ENCODE measurements around the gene CRX. TPM values are rescaled to one million over a fixed set of nuclear protein-coding genes. Genes with fewer than 3 reads are reported as not detected.
"Not testable (repeated sequence)": the region's sequence is repeated elsewhere in the genome, so short reads cannot be mapped to it uniquely, and the experiment has no call there.

CRX gene
- total RNA-seq, 1 donor from 2014 or later, result not detected

DNA sequence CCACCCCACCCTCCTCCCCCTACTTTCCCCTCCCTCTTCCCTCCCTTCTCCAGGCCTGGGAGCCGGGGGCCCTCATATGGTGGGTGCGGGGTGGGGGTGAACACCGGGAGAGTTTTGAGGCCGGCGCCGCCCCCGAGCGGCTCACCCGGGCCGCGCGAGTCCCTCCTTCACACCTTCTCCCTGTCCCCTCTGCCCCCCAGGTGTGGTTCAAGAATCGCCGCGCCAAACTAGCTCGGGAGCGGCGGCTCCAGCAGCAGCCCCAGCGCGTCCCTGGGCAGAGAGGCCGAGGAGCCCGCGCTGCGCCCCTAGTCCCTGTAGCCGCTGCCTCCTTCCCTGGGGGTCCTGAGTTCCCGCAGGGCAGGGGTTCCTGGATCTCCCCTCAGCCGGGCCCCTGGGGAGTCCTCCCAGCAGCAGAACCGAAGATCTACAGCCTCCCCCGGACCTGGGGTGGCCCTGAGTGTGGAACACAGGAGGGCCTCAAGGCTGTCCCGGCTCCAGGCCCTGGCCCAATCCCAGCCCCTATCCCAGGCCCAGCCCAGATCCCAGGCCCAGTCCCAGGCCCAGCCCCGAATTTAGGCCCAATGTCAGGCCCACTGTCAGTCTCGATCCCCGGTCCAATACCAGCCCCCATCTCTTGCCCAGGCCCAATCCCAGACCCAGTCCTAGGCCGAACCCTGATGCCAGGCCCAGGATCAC, 39.0 kb downstream of the CRX start:
- no peak overlapping the region for H3K27ac Mint-ChIP-seq
- H3K4me1 Mint-ChIP-seq, result peaks cover 4% of the 10 kb centered on the region
- no peaks in the 10 kb centered on the region for H3K36me3 Mint-ChIP-seq
- TF ChIP-seq, protein P1, sequence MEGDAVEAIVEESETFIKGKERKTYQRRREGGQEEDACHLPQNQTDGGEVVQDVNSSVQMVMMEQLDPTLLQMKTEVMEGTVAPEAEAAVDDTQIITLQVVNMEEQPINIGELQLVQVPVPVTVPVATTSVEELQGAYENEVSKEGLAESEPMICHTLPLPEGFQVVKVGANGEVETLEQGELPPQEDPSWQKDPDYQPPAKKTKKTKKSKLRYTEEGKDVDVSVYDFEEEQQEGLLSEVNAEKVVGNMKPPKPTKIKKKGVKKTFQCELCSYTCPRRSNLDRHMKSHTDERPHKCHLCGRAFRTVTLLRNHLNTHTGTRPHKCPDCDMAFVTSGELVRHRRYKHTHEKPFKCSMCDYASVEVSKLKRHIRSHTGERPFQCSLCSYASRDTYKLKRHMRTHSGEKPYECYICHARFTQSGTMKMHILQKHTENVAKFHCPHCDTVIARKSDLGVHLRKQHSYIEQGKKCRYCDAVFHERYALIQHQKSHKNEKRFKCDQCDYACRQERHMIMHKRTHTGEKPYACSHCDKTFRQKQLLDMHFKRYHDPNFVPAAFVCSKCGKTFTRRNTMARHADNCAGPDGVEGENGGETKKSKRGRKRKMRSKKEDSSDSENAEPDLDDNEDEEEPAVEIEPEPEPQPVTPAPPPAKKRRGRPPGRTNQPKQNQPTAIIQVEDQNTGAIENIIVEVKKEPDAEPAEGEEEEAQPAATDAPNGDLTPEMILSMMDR (IDR thresholded peaks at IDR 0.05; ENCODE audit: unreplicated experiment), result no peak
- H3K27me3 Mint-ChIP-seq (ENCODE audit: low read depth), result no peaks in the 10 kb centered on the region
- H3K4me3 Mint-ChIP-seq, result no peak overlapping the region
- DNase-seq (ENCODE audit: low spot score in 2 of 2, unreplicated experiment in 2 of 2), result no peak
- H3K9me3 Mint-ChIP-seq, result no peaks in the 10 kb centered on the region

DNA sequence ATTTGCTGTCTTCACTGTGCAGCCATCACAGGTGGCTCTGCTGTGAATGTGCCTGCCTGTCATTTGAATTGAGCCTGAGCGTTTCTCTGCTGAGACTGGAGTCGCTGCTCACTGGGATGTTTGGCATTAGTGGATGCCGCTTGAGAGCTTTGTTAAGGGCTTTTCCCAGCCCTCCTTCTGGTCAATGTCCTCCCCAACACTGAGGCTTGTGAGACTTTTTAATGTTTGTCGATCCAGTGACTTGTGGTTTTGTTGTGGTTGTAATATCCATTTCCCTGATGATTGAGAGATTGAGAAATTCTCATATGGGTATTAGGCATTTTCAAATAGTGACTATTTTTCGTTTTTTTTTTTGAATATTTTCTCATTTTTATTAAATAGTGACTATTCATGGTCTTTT, 39.9 kb downstream of the CRX start:
- no peak for DNase-seq (ENCODE audit: low spot score in 2 of 2, unreplicated experiment in 2 of 2)
- Mint-ChIP-seq H3K9me3 (no peaks in the 10 kb centered on the region), H3K4me3 (no peak overlapping the region), H3K27me3 (ENCODE audit: low read depth) (no peaks in the 10 kb centered on the region), H3K36me3 (no peaks in the 10 kb centered on the region), H3K27ac (no peak overlapping the region), H3K4me1 (peaks cover 4% of the 10 kb centered on the region)
- TF ChIP-seq, protein P1 (IDR thresholded peaks at IDR 0.05; ENCODE audit: unreplicated experiment), result no peak

DNA sequence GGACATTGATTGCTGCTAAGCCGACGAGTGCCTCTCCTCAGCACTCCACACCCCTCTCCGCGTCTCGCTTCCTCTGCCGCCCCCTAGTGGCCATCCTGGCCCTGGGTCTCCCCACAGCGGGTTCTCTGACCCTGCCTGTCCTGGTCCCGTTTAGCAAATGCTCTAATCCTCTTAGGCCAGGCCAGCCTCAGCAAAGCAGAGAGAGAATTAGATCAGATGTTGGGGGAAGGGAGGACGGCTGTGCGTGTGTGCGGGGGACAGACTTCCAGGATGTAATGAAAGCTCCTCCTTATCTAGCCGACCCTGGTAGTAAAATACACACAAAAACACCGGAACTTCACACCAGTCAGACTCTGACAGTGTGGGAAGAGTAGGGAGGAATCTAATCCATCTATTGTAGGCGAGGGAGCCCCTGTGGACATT, 41.8 kb downstream of the CRX start:
- peak overlapping the region; percentile 10 for H3K27ac Mint-ChIP-seq

DNA sequence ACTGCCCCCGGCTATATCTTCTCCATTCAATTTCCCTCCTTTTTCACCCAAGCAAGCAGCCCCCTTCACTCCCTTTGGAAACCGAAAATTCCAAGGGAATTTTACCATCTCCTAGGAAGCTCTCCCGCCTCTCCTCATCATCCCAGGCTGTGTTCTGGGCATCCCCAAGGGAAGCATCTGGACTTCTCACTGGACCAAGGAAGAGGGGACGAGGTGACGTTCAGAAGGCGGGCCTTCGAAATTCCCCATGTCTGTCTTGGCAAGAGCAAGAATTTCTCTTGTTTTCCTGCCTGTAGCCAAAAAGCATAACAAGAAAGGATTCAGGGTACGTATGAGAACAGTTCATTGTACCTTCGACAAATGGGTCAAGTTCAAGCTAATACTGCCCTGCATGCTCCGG, 43.4 kb downstream of the CRX start:
- H3K4me1 Mint-ChIP-seq, result peaks cover 4% of the 10 kb centered on the region
- TF ChIP-seq, protein P1 (IDR thresholded peaks at IDR 0.05; ENCODE audit: unreplicated experiment), result no peak
- no peak for DNase-seq (ENCODE audit: low spot score in 2 of 2, unreplicated experiment in 2 of 2)
- H3K4me3 Mint-ChIP-seq, result no peak overlapping the region
- H3K27ac Mint-ChIP-seq, result no peak overlapping the region
- H3K27me3 Mint-ChIP-seq (ENCODE audit: low read depth), result no peaks in the 10 kb centered on the region
- H3K9me3 Mint-ChIP-seq, result no peaks in the 10 kb centered on the region
- no peaks in the 10 kb centered on the region for H3K36me3 Mint-ChIP-seq

More for the DNA sequence above, 41.8 kb downstream of the CRX start:
- no peak overlapping the region for H3K4me3 Mint-ChIP-seq
- DNase-seq (ENCODE audit: low spot score in 2 of 2, unreplicated experiment in 2 of 2), result peak; percentile 91 to 96
- H3K27me3 Mint-ChIP-seq (ENCODE audit: low read depth), result no peaks in the 10 kb centered on the region
- no peaks in the 10 kb centered on the region for H3K36me3 Mint-ChIP-seq
- no peaks in the 10 kb centered on the region for H3K9me3 Mint-ChIP-seq
- peaks cover 4% of the 10 kb centered on the region for H3K4me1 Mint-ChIP-seq
- TF ChIP-seq, protein P1 (IDR thresholded peaks at IDR 0.05; ENCODE audit: unreplicated experiment), result peak; percentile 93

DNA sequence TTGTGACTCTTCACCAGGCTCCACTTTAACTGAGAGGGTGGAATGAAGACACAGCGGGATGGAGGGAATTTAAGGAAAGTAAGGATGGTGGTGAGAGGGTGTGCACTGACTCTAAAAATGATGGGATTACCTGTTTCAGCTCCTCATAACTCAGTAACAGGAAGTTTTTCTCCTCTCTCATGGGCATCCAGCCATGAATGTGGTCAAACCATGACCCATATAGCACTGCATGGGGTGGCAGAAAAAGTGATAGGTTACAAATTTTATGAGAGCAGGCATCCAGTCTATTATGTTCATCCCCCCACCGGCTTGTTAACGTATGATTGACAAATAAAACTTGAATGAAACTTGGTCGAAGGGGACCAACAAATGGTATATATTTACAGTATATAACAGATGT, 57.2 kb downstream of the CRX start:
- H3K4me3 Mint-ChIP-seq, result no peak overlapping the region
- TF ChIP-seq, protein P1 (IDR thresholded peaks at IDR 0.05; ENCODE audit: unreplicated experiment), result no peak
- no peaks in the 10 kb centered on the region for H3K36me3 Mint-ChIP-seq

DNA sequence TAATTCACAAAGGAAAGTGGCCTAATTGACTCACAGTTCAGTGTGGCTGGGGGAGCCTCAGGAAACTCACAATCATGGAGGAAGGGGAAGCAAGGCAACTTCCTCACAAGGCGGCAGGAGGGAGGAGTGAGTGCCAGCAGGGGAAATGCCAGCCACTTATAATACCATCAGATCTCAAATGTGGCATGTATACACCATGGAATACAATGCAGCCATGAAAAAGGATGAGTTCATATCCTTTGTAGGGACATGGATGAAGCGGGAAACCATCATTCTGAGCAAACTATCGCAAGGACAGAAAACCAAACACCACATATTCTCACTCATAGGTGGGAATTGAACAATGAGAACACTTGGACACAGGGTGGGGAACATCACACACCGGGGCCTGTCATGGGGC, 57.6 kb downstream of the CRX start:
- H3K4me3 Mint-ChIP-seq; H3K36me3 Mint-ChIP-seq; H3K27ac Mint-ChIP-seq; DNase-seq (ENCODE audit: low spot score in 2 of 2, unreplicated experiment in 2 of 2); H3K4me1 Mint-ChIP-seq; H3K27me3 Mint-ChIP-seq (ENCODE audit: low read depth); H3K9me3 Mint-ChIP-seq: not testable (repeated sequence)

More for the DNA sequence above, 57.2 kb downstream of the CRX start:
- DNase-seq (ENCODE audit: low spot score in 2 of 2, unreplicated experiment in 2 of 2), result no peak
- no peak overlapping the region for H3K27ac Mint-ChIP-seq
- H3K27me3 Mint-ChIP-seq (ENCODE audit: low read depth), result peaks cover 5% of the 10 kb centered on the region
- H3K4me1 Mint-ChIP-seq, result no peaks in the 10 kb centered on the region
- peaks cover 3% of the 10 kb centered on the region for H3K9me3 Mint-ChIP-seq

All from mesothelial cell of epicardium (in vitro differentiated cells).